GM10248 (cell line): Measurements from ENCODE around the gene CARMIL3.
"Not testable (repeated sequence)": the region's sequence is repeated elsewhere in the genome, so short reads cannot be mapped to it uniquely, and the experiment has no call there.

ENCODE experiments used
- CTCF ChIA-PET: fragments of 300-600 bp; sonication (Branson Sonifier 250); formaldehyde crosslinking; extraction: SDS; loops from one replicate; lab custom pipeline; 2021; ENCODE audit warnings: antibody characterized with exemption; lab: Yijun Ruan, JAX
- POLR2A ChIA-PET: fragments of 350-650 bp; sonication (Branson Sonifier 250); formaldehyde crosslinking; extraction: SDS; loops from one replicate; lab custom pipeline; 2020; ENCODE audit warnings: antibody characterized with exemption; lab: Yijun Ruan, JAX
- DNase-seq: peaks from one replicate; pipeline ENCODE4 v3.0.0; 2012; ENCODE audit errors: extremely low spot score
- CTCF ChIP-seq: IDR thresholded peaks from 2 replicates; pipeline ENCODE4 v1.5.1; 2012; ENCODE audit warnings: mild to moderate bottlenecking, low read depth; ENCODE audit errors: extremely low read depth, missing control alignments, control extremely low read depth

Gene CARMIL3

GRCh38 chr14:24051789-24052655 is at the start of gene CARMIL3:
Gene CARMIL3 (plus strand): TSS chr14:24052009. CDS start chr14:24052154, 145 bp downstream.
- ChIA-PET CTCF (interaction anchor here (1.0 to 2.4 kb wide), 9 partner anchors 10 to 420 kb away, joined by 3 to 9 read pairs (median 5); no protein-coding TSS in a partner anchor), POLR2A (interaction anchor here (0.6 kb wide), 1 partner anchor 597 kb away, joined by 6 read pairs; no protein-coding TSS in a partner anchor)
- DNase-seq, result peak; percentile 92
- TF ChIP-seq CTCF, result no peak

GRCh38 chr14:24006471-24006816 is 45.4 kb upstream of the CARMIL3 start:
- DNase-seq, CTCF ChIA-PET, POLR2A ChIA-PET: not testable (repeated sequence)

- CTCF ChIA-PET, DNase-seq, POLR2A ChIA-PET: not testable (repeated sequence)
These were observed 44.8 kb upstream of the CARMIL3 start for GRCh38 chr14:24006817-24007652.

- DNase-seq, result no peak
- ChIA-PET POLR2A (no interaction called here), CTCF (interaction anchor here (0.8 to 1.2 kb wide), 3 partner anchors 27 to 286 kb away, joined by 3 to 5 read pairs (median 3); no protein-coding TSS in a partner anchor)
- no peak for TF ChIP-seq CTCF
These were observed 40.8 kb upstream of the CARMIL3 start for GRCh38 chr14:24011051-24011450.

- DNase-seq, POLR2A ChIA-PET: not testable (repeated sequence)
- CTCF ChIA-PET, result interaction anchor here (1.3 kb wide), 1 partner anchor 77 kb away, joined by 3 read pairs; no protein-coding TSS in a partner anchor
These were observed 39.0 kb upstream of the CARMIL3 start for GRCh38 chr14:24012726-24013273.

GRCh38 chr14:24013654-24014514 is 37.9 kb upstream of the CARMIL3 start:
- ChIA-PET CTCF (interaction anchor here (0.7 to 2.5 kb wide), 11 partner anchors 39 to 147 kb away, joined by 3 to 9 read pairs (median 4); partner anchors contain the start of gene IRF9), POLR2A (no interaction called here)
- peak; percentile 75 for DNase-seq
- TF ChIP-seq CTCF, result peak; percentile 67

- DNase-seq, POLR2A ChIA-PET: not testable (repeated sequence)
- CTCF ChIA-PET, result interaction anchor here (1.4 to 2.5 kb wide), 2 partner anchors 42 to 74 kb away, joined by 3 to 9 read pairs; no protein-coding TSS in a partner anchor
These were observed 36.1 kb upstream of the CARMIL3 start for GRCh38 chr14:24015745-24016144.

- DNase-seq, CTCF ChIA-PET, POLR2A ChIA-PET: not testable (repeated sequence)
These were observed 32.8 kb upstream of the CARMIL3 start for GRCh38 chr14:24018978-24019377.

GRCh38 chr14:24019944-24020343 is 31.9 kb upstream of the CARMIL3 start:
- POLR2A ChIA-PET, result interaction anchor here (0.5 kb wide), 1 partner anchor 120 kb away, joined by 3 read pairs; no protein-coding TSS in a partner anchor

GRCh38 chr14:24020520-24020919 is 31.3 kb upstream of the CARMIL3 start:
- DNase-seq, CTCF ChIA-PET: not testable (repeated sequence)
- POLR2A ChIA-PET, result interaction anchor here (0.5 kb wide), 1 partner anchor 120 kb away, joined by 3 read pairs; no protein-coding TSS in a partner anchor

More at GRCh38 chr14:24019944-24020343, 31.9 kb upstream of the CARMIL3 start:
- DNase-seq, CTCF ChIA-PET: not testable (repeated sequence)

- DNase-seq, CTCF ChIA-PET, POLR2A ChIA-PET: not testable (repeated sequence)
These were observed 26.8 kb upstream of the CARMIL3 start for GRCh38 chr14:24024939-24025418.

- DNase-seq, CTCF ChIA-PET, POLR2A ChIA-PET: not testable (repeated sequence)
These were observed 22.1 kb upstream of the CARMIL3 start for GRCh38 chr14:24029687-24030086.
